Measurements from ENCODE around the gene SLC44A1.

- TF ChIP-seq CTCF (IDR thresholded peaks at IDR 0.05) (no peak), POLR2A (IDR thresholded peaks at IDR 0.05) (no peak)
Measured at GRCh38 chr9:105432247-105432842, 187.9 kb downstream of the SLC44A1 start.

Measured in upper lobe of left lung (tissue), 4 donors.